Subcutaneous adipose tissue (tissue), 4 donors: ENCODE results near the gene ZMYND12. TPM values are rescaled to one million over a fixed set of nuclear protein-coding genes. Genes with fewer than 3 reads are reported as not detected.

Experiments
- CTCF ChIP-seq: fragments of 450-650 bp; IDR thresholded peaks from one replicate; pipeline ENCODE4 v1.5.1; 2016; ENCODE audit warnings: low read depth, mild to moderate bottlenecking, control low read depth, antibody characterized with exemption, moderate library complexity
- total RNA-seq, 4 donors: library from RNA; depleted of rRNA; stranded (reverse); fragments of >200 nt; gene quantifications; one replicate each; pipeline ENCODE4 v1.1.0, GENCODE V29; 2016

Gene ZMYND12
- total RNA-seq: 1 to 10 TPM in 3 of 4 donors, not detected in 1; 3.1 to 7.5 (median 3.7) TPM

GRCh38 chr1:42456010-42456753 is at the start of gene ZMYND12, which contains the start of gene PPCS:
Gene ZMYND12 (minus strand): TSS chr1:42456022. CDS start chr1:42455997, 25 bp downstream.
Gene PPCS (plus strand): TSS chr1:42456543. CDS start chr1:42456566, 23 bp downstream.
- no peak for TF ChIP-seq CTCF

- no peak for TF ChIP-seq CTCF
These were observed 48.8 kb upstream of the ZMYND12 start for GRCh38 chr1:42504535-42505128.

GRCh38 chr1:42490237-42490636 is 34.4 kb upstream of the ZMYND12 start:
- no peak for TF ChIP-seq CTCF

GRCh38 chr1:42484382-42484781 is 28.6 kb upstream of the ZMYND12 start:
- TF ChIP-seq CTCF: no peak

GRCh38 chr1:42482635-42483153 is 26.9 kb upstream of the ZMYND12 start:
- TF ChIP-seq CTCF: no peak

GRCh38 chr1:42480921-42481320 is 25.1 kb upstream of the ZMYND12 start:
- no peak for TF ChIP-seq CTCF

- TF ChIP-seq CTCF: no peak
These were observed 23.8 kb upstream of the ZMYND12 start for GRCh38 chr1:42479621-42480020.
